ENCODE measurements around the gene ZGPAT.

The ZGPAT gene

GRCh38 chr20:63693733-63694583 lies 13.9 kb upstream of the ZGPAT start:
- peaks cover 9% of the 10 kb centered on the region for H3K4me1 Mint-ChIP-seq
- CTCF ChIA-PET, result no interaction called here
- peaks cover 18% of the 10 kb centered on the region for H3K36me3 Mint-ChIP-seq
- peak; percentile 19 for DNase-seq
- peaks cover 4% of the 10 kb centered on the region for H3K27me3 Mint-ChIP-seq
- H3K4me3 Mint-ChIP-seq, result peak overlapping the region; percentile 35
- H3K9me3 Mint-ChIP-seq, result no peaks in the 10 kb centered on the region
- peak overlapping the region; percentile 81 for H3K27ac Mint-ChIP-seq

- no peak overlapping the region for H3K27ac Mint-ChIP-seq
- H3K36me3 Mint-ChIP-seq, result peaks cover 18% of the 10 kb centered on the region
- CTCF ChIA-PET, result no interaction called here
- DNase-seq, result peak; percentile 20
- no peaks in the 10 kb centered on the region for H3K9me3 Mint-ChIP-seq
- H3K27me3 Mint-ChIP-seq, result peaks cover 4% of the 10 kb centered on the region
- no peak overlapping the region for H3K4me3 Mint-ChIP-seq
- peaks cover 11% of the 10 kb centered on the region for H3K4me1 Mint-ChIP-seq
These were observed 13.0 kb upstream of the ZGPAT start for GRCh38 chr20:63694584-63695423.

GRCh38 chr20:63695424-63696305 lies 12.2 kb upstream of the ZGPAT start:
- Mint-ChIP-seq H3K27ac (no peak overlapping the region), H3K36me3 (peaks cover 18% of the 10 kb centered on the region), H3K4me3 (no peak overlapping the region), H3K9me3 (no peaks in the 10 kb centered on the region), H3K4me1 (peaks cover 11% of the 10 kb centered on the region), H3K27me3 (peaks cover 4% of the 10 kb centered on the region)
- CTCF ChIA-PET, result no interaction called here
- DNase-seq, result peak; percentile 18

GRCh38 chr20:63696306-63696627 lies 11.6 kb upstream of the ZGPAT start:
- Mint-ChIP-seq H3K4me3 (no peak overlapping the region), H3K27ac (no peak overlapping the region), H3K36me3 (peaks cover 18% of the 10 kb centered on the region), H3K4me1 (peaks cover 11% of the 10 kb centered on the region), H3K9me3 (no peaks in the 10 kb centered on the region), H3K27me3 (peaks cover 4% of the 10 kb centered on the region)
- DNase-seq, result peak; percentile 45
- CTCF ChIA-PET, result no interaction called here

GRCh38 chr20:63696628-63697356 lies 11.0 kb upstream of the ZGPAT start, which contains the start of gene TNFRSF6B:
Gene TNFRSF6B (plus strand): TSS chr20:63696652. CDS start chr20:63696768, 116 bp downstream.
- peaks cover 16% of the 10 kb centered on the region for H3K36me3 Mint-ChIP-seq
- no peak within 1 kb of the TSS for H3K4me3 Mint-ChIP-seq
- H3K27ac Mint-ChIP-seq, result peak within 1 kb of the TSS; percentile 52
- peak; percentile 31 for DNase-seq
- H3K4me1 Mint-ChIP-seq, result peaks cover 11% of the 10 kb centered on the region
- CTCF ChIA-PET, result no interaction called here
- peaks cover 4% of the 10 kb centered on the region for H3K27me3 Mint-ChIP-seq
- H3K9me3 Mint-ChIP-seq, result no peaks in the 10 kb centered on the region

- H3K27ac Mint-ChIP-seq, result peak overlapping the region; percentile 52
- CTCF ChIA-PET, result no interaction called here
These were observed 10.4 kb upstream of the ZGPAT start for GRCh38 chr20:63697357-63697867.

GRCh38 chr20:63697868-63698545 lies 9.8 kb upstream of the ZGPAT start:
- peak; percentile 18 for DNase-seq
- CTCF ChIA-PET, result no interaction called here
- H3K27me3 Mint-ChIP-seq, result peaks cover 4% of the 10 kb centered on the region
- H3K9me3 Mint-ChIP-seq, result no peaks in the 10 kb centered on the region
- peaks cover 19% of the 10 kb centered on the region for H3K4me1 Mint-ChIP-seq
- no peak overlapping the region for H3K4me3 Mint-ChIP-seq
- H3K27ac Mint-ChIP-seq, result no peak overlapping the region
- H3K36me3 Mint-ChIP-seq, result peaks cover 12% of the 10 kb centered on the region

More at GRCh38 chr20:63697357-63697867, 10.4 kb upstream of the ZGPAT start:
- Mint-ChIP-seq H3K27me3 (peaks cover 4% of the 10 kb centered on the region), H3K4me3 (no peak overlapping the region), H3K36me3 (peaks cover 14% of the 10 kb centered on the region), H3K9me3 (no peaks in the 10 kb centered on the region), H3K4me1 (peaks cover 16% of the 10 kb centered on the region)
- peak; percentile 19 for DNase-seq

- H3K27ac Mint-ChIP-seq, result no peak overlapping the region
These were observed 8.9 kb upstream of the ZGPAT start for GRCh38 chr20:63698739-63699465.

GRCh38 chr20:63699466-63700198 lies 8.2 kb upstream of the ZGPAT start:
- H3K9me3 Mint-ChIP-seq, result no peaks in the 10 kb centered on the region
- H3K36me3 Mint-ChIP-seq, result peaks cover 9% of the 10 kb centered on the region
- H3K27ac Mint-ChIP-seq, result peak overlapping the region; percentile 58
- H3K4me3 Mint-ChIP-seq, result no peak overlapping the region
- CTCF ChIA-PET, result no interaction called here
- H3K4me1 Mint-ChIP-seq, result peaks cover 19% of the 10 kb centered on the region
- peaks cover 4% of the 10 kb centered on the region for H3K27me3 Mint-ChIP-seq
- peak; percentile 23 for DNase-seq

More at GRCh38 chr20:63698739-63699465, 8.9 kb upstream of the ZGPAT start:
- CTCF ChIA-PET, result no interaction called here
- peaks cover 19% of the 10 kb centered on the region for H3K4me1 Mint-ChIP-seq
- DNase-seq, result peak; percentile 21
- H3K36me3 Mint-ChIP-seq, result peaks cover 8% of the 10 kb centered on the region
- no peaks in the 10 kb centered on the region for H3K9me3 Mint-ChIP-seq
- peaks cover 4% of the 10 kb centered on the region for H3K27me3 Mint-ChIP-seq
- no peak overlapping the region for H3K4me3 Mint-ChIP-seq

- Mint-ChIP-seq H3K27ac (peak overlapping the region; percentile 60), H3K4me1 (peaks cover 19% of the 10 kb centered on the region), H3K36me3 (peaks cover 14% of the 10 kb centered on the region), H3K4me3 (no peak overlapping the region), H3K9me3 (no peaks in the 10 kb centered on the region), H3K27me3 (peaks cover 4% of the 10 kb centered on the region)
- DNase-seq, result peak; percentile 19
- CTCF ChIA-PET, result no interaction called here
These were observed 7.4 kb upstream of the ZGPAT start for GRCh38 chr20:63700199-63701050.

- peak; percentile 18 for DNase-seq
- Mint-ChIP-seq H3K4me3 (no peak overlapping the region), H3K27me3 (peaks cover 4% of the 10 kb centered on the region), H3K36me3 (peaks cover 18% of the 10 kb centered on the region), H3K9me3 (no peaks in the 10 kb centered on the region), H3K4me1 (peaks cover 20% of the 10 kb centered on the region), H3K27ac (peak overlapping the region; percentile 19)
- CTCF ChIA-PET, result no interaction called here
These were observed 6.8 kb upstream of the ZGPAT start for GRCh38 chr20:63701051-63701328.
